Endothelial cell of umbilical vein (primary cell): ENCODE data around the gene NCOA3. TPM values are rescaled to one million over a fixed set of nuclear protein-coding genes. Genes with fewer than 3 reads are reported as not detected.

ENCODE experiments used
- BruUV-seq: library from RNA; stranded (reverse); fragments of 400-500 nt; replicated peaks from 2 replicates; lab custom pipeline; 2021; lab: Mats Ljungman, UMichigan
- CTCF ChIA-PET: fragments of 300-600, 350-600 bp; sonication (Branson Sonifier 250); formaldehyde crosslinking; loops from one replicate; lab custom pipeline; 2021; ENCODE audit warnings: antibody characterized with exemption, inconsistent platforms; lab: Charles Lee
- POLR2A ChIA-PET: fragments of 300-600, 350-600 bp; sonication (Branson Sonifier 250); formaldehyde crosslinking; loops from one replicate; lab custom pipeline; 2021; ENCODE audit warnings: antibody characterized with exemption, inconsistent platforms; lab: Charles Lee
- DNase-seq: peaks from one replicate; pipeline ENCODE4 v3.0.0-alpha.2; 2011; ENCODE audit warnings: low read depth, low spot score
- FAIRE-seq: peaks from 2 replicates; lab custom pipeline; 2011; peaks lifted over from hg19 to GRCh38; lab: Jason Lieb, UNC
- H2AFZ ChIP-seq: 2 replicates; pipeline ENCODE4 v1.6.0; 2012; ENCODE audit warnings: low read depth, low read length, control low read depth, inconsistent platforms
- H3K27ac ChIP-seq: 2 replicates; pipeline ENCODE4 v1.5.1; 2011; ENCODE audit warnings: low read depth, mild to moderate bottlenecking, control low read depth, low read length, moderate library complexity; ENCODE audit not compliant: insufficient read depth
- H3K27me3 ChIP-seq, 2 experiments: 2 replicates each; pipeline versions ENCODE4 v1.6.0 to v1.6.1; 2011; ENCODE audit warnings: low read length in 2 of 2, mixed read lengths in 1 of 2; ENCODE audit not compliant: control insufficient read depth in 2 of 2, insufficient read depth in 2 of 2
- H3K36me3 ChIP-seq, 2 experiments: 2 replicates in 1 of 2; 3 replicates in 1 of 2; pipeline ENCODE4 v1.5.1; 2011; ENCODE audit warnings: low read length in 2 of 2, mild to moderate bottlenecking in 1 of 2, moderate library complexity in 1 of 2; ENCODE audit not compliant: control insufficient read depth in 2 of 2, insufficient read depth in 2 of 2; ENCODE audit errors: extremely low read depth in 1 of 2
- H3K4me1 ChIP-seq: 3 replicates; pipeline ENCODE4 v1.5.1; 2011; ENCODE audit warnings: mild to moderate bottlenecking, low read length; ENCODE audit not compliant: control insufficient read depth, insufficient read depth; ENCODE audit errors: extremely low read depth
- H3K4me2 ChIP-seq: 2 replicates; pipeline ENCODE4 v1.6.1; 2011; ENCODE audit warnings: low read length, control low read depth, mixed read lengths; ENCODE audit not compliant: insufficient read depth
- H3K4me3 ChIP-seq, 3 experiments: fragments of 200-600 bp in 1 of 3; sonication (generic), shearing (Covaris generic) in 1 of 3; replicated peaks in 1 of 3; 2 replicates each; pipeline ENCODE4 v1.5.1; 2011 to 2016; ENCODE audit warnings: control low read depth in 3 of 3, low read length in 3 of 3, mild to moderate bottlenecking in 2 of 3, inconsistent platforms in 1 of 3, low read depth in 1 of 3, moderate library complexity in 1 of 3; ENCODE audit not compliant: insufficient read depth in 1 of 3
- H3K79me2 ChIP-seq: 2 replicates; pipeline ENCODE4 v1.6.0; 2012; ENCODE audit warnings: low read length, inconsistent platforms; ENCODE audit not compliant: control insufficient read depth, insufficient read depth
- H3K9ac ChIP-seq: replicated peaks from 2 replicates; pipeline ENCODE3; 2011; ENCODE audit warnings: low read length, control low read depth; ENCODE audit not compliant: insufficient read depth; ENCODE audit errors: extremely low read depth
- H3K9me1 ChIP-seq: replicated peaks from 3 replicates; pipeline ENCODE4 v1.6.0; 2011; ENCODE audit warnings: mild to moderate bottlenecking, low read length; ENCODE audit not compliant: control insufficient read depth, insufficient read depth; ENCODE audit errors: extremely low read depth
- H3K9me3 ChIP-seq: replicated peaks from 2 replicates; pipeline ENCODE4 v1.5.1; 2012; ENCODE audit warnings: low read length, inconsistent platforms; ENCODE audit not compliant: control insufficient read depth, insufficient read depth
- H4K20me1 ChIP-seq: replicated peaks from 2 replicates; pipeline ENCODE3; 2011; ENCODE audit warnings: mild to moderate bottlenecking, low read length; ENCODE audit not compliant: control insufficient read depth, insufficient read depth; ENCODE audit errors: extremely low read depth
- EZH2 ChIP-seq: IDR thresholded peaks from 2 replicates; pipeline ENCODE4 v1.6.1; 2012; ENCODE audit warnings: borderline replicate concordance, low read depth, mild to moderate bottlenecking, moderate library complexity, low read length, inconsistent platforms; ENCODE audit not compliant: severe bottlenecking
- FOS ChIP-seq: IDR thresholded peaks from 2 replicates; pipeline ENCODE4 v1.6.1; 2011; ENCODE audit warnings: mild to moderate bottlenecking, low read length, moderate library complexity, borderline replicate concordance; ENCODE audit not compliant: insufficient read depth
- GATA2 ChIP-seq: IDR thresholded peaks from 2 replicates; pipeline ENCODE4 v1.7.0; 2011; ENCODE audit warnings: low read depth, mild to moderate bottlenecking, moderate library complexity, mixed read lengths, low read length; ENCODE audit not compliant: insufficient read length, insufficient read depth
- MYC ChIP-seq: IDR thresholded peaks from one replicate; pipeline ENCODE4 v1.6.1; 2011; ENCODE audit warnings: mild to moderate bottlenecking, low read depth, low read length
- POLR2A ChIP-seq: IDR thresholded peaks from 2 replicates; pipeline ENCODE4 v1.6.1; 2012; ENCODE audit warnings: low read depth, mild to moderate bottlenecking, control low read depth, low read length
- dilution Hi-C: fragments of 300-500 bp; cut with MboI; formaldehyde crosslinking; loops from one replicate; pipeline ENCODE4 v1.15.0; 2019; ENCODE audit warnings: low sequenced_read_pairs; ENCODE audit not compliant: extremely low pct_ligation_motif_present
- intact Hi-C: fragments of 100-400 bp; cut with micrococcal nuclease; formaldehyde crosslinking; loops from one replicate; pipeline ENCODE4 v1.10.0; 2022
- polyA plus RNA-seq, 4 experiments: library from polyadenylated mRNA; depleted of rRNA in 3 of 4; stranded (reverse) in 3 of 4; unstranded in 1 of 4; fragments of >200 nt; gene quantifications; 2 replicates each; pipeline versions ENCODE4 v1.2.1 to v1.2.3, GENCODE V29; 2011 to 2012; ENCODE audit warnings: missing spikeins in 1 of 4
- total RNA-seq: library from RNA; stranded (reverse); gene quantifications from 2 replicates; pipeline ENCODE4 v1.2.3, GENCODE V29; 2021
- TF ChIP-seq, protein P1 (sequence below): IDR thresholded peaks from 2 replicates; pipeline ENCODE4 v1.6.1; 2011; ENCODE audit not compliant: insufficient read depth, insufficient read length
- TF ChIP-seq, protein P2 (sequence below), 2 donors: IDR thresholded peaks; 1 replicate in 1 of 2; 2 replicates in 1 of 2; pipeline ENCODE4 v1.5.1; 2011; ENCODE audit warnings: low read length in 2 of 2, mild to moderate bottlenecking in 2 of 2, moderate library complexity in 2 of 2, control low read depth in 1 of 2, inconsistent platforms in 1 of 2, low read depth in 1 of 2; ENCODE audit not compliant: insufficient read depth in 1 of 2; ENCODE audit errors: extremely low read depth in 1 of 2

Gene NCOA3
- total and polyA plus RNA-seq, 2 donors (not counting 3 experiments of a cell fraction or from before 2014, with no cell fraction given), result 12.0 to 35.6 TPM

DNA sequence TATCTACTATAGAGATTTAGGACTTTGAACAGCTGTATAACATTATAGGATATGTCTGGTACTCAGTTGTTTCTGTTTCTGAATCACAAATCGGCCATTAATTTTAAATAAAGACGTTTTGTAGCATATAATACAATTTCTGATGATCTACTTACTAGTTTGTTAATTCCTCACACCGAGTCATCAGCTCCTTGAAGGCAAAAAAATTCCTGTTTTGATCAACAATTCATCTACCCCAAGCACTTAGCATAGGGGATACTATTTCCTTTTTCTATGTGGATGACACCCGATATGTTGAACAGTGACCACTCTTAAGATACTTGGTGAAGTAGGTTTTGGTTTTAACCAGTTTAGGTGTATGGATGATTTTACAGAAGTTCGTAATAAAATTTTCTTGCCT is 107.3 kb downstream of the NCOA3 start:
- FAIRE-seq, result no peak
- H3K9ac ChIP-seq, result no peak overlapping the region
- no peak overlapping the region for H2AFZ ChIP-seq
- DNase-seq, result no peak
- H3K79me2 ChIP-seq, result peaks cover 31% of the 10 kb centered on the region
- H3K4me2 ChIP-seq, result no peak overlapping the region
- H3K4me3 ChIP-seq, result no peak overlapping the region
- no peaks in the 10 kb centered on the region for H3K27me3 ChIP-seq
- H3K9me1 ChIP-seq, result no peaks in the 10 kb centered on the region
- H3K27ac ChIP-seq, result no peak overlapping the region
- no peaks in the 10 kb centered on the region for H3K36me3 ChIP-seq
- TF ChIP-seq, protein P1, sequence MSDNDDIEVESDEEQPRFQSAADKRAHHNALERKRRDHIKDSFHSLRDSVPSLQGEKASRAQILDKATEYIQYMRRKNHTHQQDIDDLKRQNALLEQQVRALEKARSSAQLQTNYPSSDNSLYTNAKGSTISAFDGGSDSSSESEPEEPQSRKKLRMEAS, result no peak
- TF ChIP-seq GATA2 (no peak), FOS (no peak), POLR2A (no peak), EZH2 (no peak), MYC (no peak)
- TF ChIP-seq, protein P2, sequence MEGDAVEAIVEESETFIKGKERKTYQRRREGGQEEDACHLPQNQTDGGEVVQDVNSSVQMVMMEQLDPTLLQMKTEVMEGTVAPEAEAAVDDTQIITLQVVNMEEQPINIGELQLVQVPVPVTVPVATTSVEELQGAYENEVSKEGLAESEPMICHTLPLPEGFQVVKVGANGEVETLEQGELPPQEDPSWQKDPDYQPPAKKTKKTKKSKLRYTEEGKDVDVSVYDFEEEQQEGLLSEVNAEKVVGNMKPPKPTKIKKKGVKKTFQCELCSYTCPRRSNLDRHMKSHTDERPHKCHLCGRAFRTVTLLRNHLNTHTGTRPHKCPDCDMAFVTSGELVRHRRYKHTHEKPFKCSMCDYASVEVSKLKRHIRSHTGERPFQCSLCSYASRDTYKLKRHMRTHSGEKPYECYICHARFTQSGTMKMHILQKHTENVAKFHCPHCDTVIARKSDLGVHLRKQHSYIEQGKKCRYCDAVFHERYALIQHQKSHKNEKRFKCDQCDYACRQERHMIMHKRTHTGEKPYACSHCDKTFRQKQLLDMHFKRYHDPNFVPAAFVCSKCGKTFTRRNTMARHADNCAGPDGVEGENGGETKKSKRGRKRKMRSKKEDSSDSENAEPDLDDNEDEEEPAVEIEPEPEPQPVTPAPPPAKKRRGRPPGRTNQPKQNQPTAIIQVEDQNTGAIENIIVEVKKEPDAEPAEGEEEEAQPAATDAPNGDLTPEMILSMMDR (IDR thresholded peaks at IDR 0.05; ENCODE audit: extremely low read depth in 1 of 2, insufficient read depth in 1 of 2, low read depth in 1 of 2, low read length in 2 of 2), result no peak
- intact Hi-C loops (no loop called here), dilution Hi-C loops (no loop called here)
- H3K4me1 ChIP-seq, result peaks cover 41% of the 10 kb centered on the region
- no TSS peak for BruUV-seq
- ChIA-PET CTCF (interaction anchor here (0.8 to 5.8 kb wide), 8 partner anchors 9 to 413 kb away, joined by 3 to 46 read pairs (median 5); partner anchors contain the start of gene NCOA3), POLR2A (no interaction called here)
- no peaks in the 10 kb centered on the region for H4K20me1 ChIP-seq
- no peaks in the 10 kb centered on the region for H3K9me3 ChIP-seq
